Panc1 (cell line): ENCODE data around the gene SIX3. TPM values are rescaled to one million over a fixed set of nuclear protein-coding genes. Genes with fewer than 3 reads are reported as not detected.

Source experiments
- ATAC-seq: fragments of 200-7000 bp; cut with Tn5 transposase; 2 replicates; pipeline ENCODE4 v1.9.1; 2020; ENCODE audit warnings: mild to moderate bottlenecking, moderate library complexity
- BruUV-seq: library from RNA; stranded (reverse); fragments of 400-500 nt; replicated peaks from 2 replicates; lab custom pipeline; 2021; lab: Mats Ljungman, UMichigan
- CTCF ChIA-PET: fragments of 300-600 bp; sonication (Branson Sonifier 250); formaldehyde crosslinking; loops from one replicate; lab custom pipeline; 2022; ENCODE audit warnings: antibody characterized with exemption; lab: Charles Lee
- POLR2A ChIA-PET: fragments of 300-600 bp; sonication (Branson Sonifier 250); formaldehyde crosslinking; loops from one replicate; lab custom pipeline; 2022; ENCODE audit warnings: antibody characterized with exemption; lab: Charles Lee
- DNase-seq: peaks from one replicate; pipeline ENCODE4 v3.0.0-alpha.2; 2010; ENCODE audit warnings: low read depth, low spot score
- H3K27ac ChIP-seq: 2 replicates; pipeline ENCODE4 v1.5.1; 2011; ENCODE audit warnings: mild to moderate bottlenecking, low read length, inconsistent platforms
- H3K27me3 ChIP-seq: fragments of 200-500 bp; sonication (Bioruptor generic); 2 replicates; pipeline ENCODE4 v1.6.0; 2014; ENCODE audit warnings: low read length, inconsistent platforms; ENCODE audit not compliant: control insufficient read depth, insufficient read depth
- H3K36me3 ChIP-seq: fragments of 200-500 bp; sonication (Bioruptor generic); 2 replicates; pipeline ENCODE4 v1.5.1; 2014; ENCODE audit warnings: inconsistent platforms, mild to moderate bottlenecking, low read length, moderate library complexity; ENCODE audit not compliant: control insufficient read depth, insufficient read depth
- H3K4me1 ChIP-seq: 2 replicates; pipeline ENCODE4 v1.5.1; 2011; ENCODE audit warnings: inconsistent platforms, mild to moderate bottlenecking, low read length, moderate library complexity; ENCODE audit not compliant: control insufficient read depth, insufficient read depth
- H3K4me3 ChIP-seq, 2 experiments: 2 replicates each; pipeline ENCODE4 v1.5.1; 2011 to 2012; ENCODE audit warnings: low read depth in 2 of 2, low read length in 2 of 2, mild to moderate bottlenecking in 2 of 2, inconsistent platforms in 1 of 2, moderate library complexity in 1 of 2
- H3K9me3 ChIP-seq: fragments of 200-500 bp; sonication (Bioruptor generic); 2 replicates; pipeline ENCODE4 v1.5.1; 2014; ENCODE audit warnings: low read depth, mild to moderate bottlenecking, inconsistent platforms, low read length, moderate library complexity; ENCODE audit not compliant: control insufficient read depth, insufficient read depth
- POLR2AphosphoS5 ChIP-seq: IDR thresholded peaks from 2 replicates; pipeline ENCODE4 v1.6.1; 2012; ENCODE audit warnings: mild to moderate bottlenecking, low read depth, low read length, moderate library complexity
- SIN3A ChIP-seq: IDR thresholded peaks from 2 replicates; pipeline ENCODE4 v1.6.1; 2012; ENCODE audit warnings: low read depth, mild to moderate bottlenecking, low read length, moderate library complexity, borderline replicate concordance; ENCODE audit not compliant: insufficient read depth
- TCF7L2 ChIP-seq: IDR thresholded peaks from 2 replicates; pipeline ENCODE4 v1.6.1; 2011; ENCODE audit warnings: mild to moderate bottlenecking, low read depth, low read length, inconsistent platforms
- in situ Hi-C: cut with HindIII; loops from 2 replicates; pipeline ENCODE4 v1.10.0; 2016; ENCODE audit warnings: low sequenced_read_pairs, low pct_unique_long_range_greater_than_20kb
- intact Hi-C: fragments of 100-400 bp; cut with micrococcal nuclease; formaldehyde crosslinking; loops from one replicate; pipeline ENCODE4 v1.10.0; 2022; ENCODE audit not compliant: unreplicated experiment
- total RNA-seq: library from RNA; stranded (reverse); gene quantifications from one replicate; pipeline ENCODE4 v1.2.1, GENCODE V29; 2021; ENCODE audit not compliant: unreplicated experiment
- TF ChIP-seq, protein P1 (sequence below): fragments of 450-650 bp; IDR thresholded peaks from 2 replicates; pipeline ENCODE4 v1.5.1; 2017; ENCODE audit warnings: mild to moderate bottlenecking
- TF ChIP-seq, protein P2 (sequence below), 2 experiments: IDR thresholded peaks; 2 replicates each; pipeline ENCODE4 v1.6.1; 2011 to 2012; ENCODE audit warnings: low read depth in 2 of 2, control low read depth in 1 of 2, low read length in 1 of 2, mild to moderate bottlenecking in 1 of 2, moderate library complexity in 1 of 2; ENCODE audit not compliant: insufficient read depth in 1 of 2

The SIX3 gene
- total RNA-seq, 1 experiment from 2014 or later = 0.21 TPM

DNA sequence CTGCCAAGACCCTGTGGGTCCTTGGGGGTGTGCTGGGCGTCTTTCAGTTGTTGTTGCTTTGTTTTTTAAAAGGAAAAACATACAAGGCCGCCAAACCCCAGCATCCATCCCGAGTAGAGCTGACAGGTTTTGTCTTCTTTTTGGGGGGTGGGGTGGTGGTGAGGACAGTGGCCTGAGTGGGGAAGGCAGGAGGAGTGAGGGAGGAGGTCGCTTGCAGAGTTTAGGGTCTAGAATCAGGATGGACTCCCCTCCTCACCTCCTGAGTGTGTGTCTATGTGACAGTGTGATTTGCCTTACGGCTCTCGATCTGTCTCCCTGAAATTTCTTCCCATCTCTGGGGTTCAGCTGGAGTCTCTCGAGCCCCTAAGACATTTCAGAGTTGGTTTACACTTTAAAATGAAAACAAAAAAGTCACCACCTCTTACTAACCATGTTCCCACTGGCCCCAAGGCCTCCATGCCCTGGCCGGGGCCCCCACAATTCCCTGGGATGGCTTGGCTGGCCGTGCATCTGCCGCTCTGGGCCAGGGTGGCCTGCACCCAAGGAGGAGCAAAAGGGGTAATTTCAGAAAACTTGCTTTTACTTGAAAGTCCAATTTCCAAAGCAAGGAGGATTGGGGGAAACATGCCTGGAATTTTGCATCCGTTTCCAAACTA lies 5.0 kb downstream of the SIX3 start:
- no peaks in the 10 kb centered on the region for H3K36me3 ChIP-seq
- ChIA-PET CTCF (no interaction called here), POLR2A (no interaction called here)
- intact Hi-C loops (no loop called here), in situ Hi-C loops (no loop called here)
- no peaks in the 10 kb centered on the region for H3K4me1 ChIP-seq
- no peaks in the 10 kb centered on the region for H3K9me3 ChIP-seq
- H3K4me3 ChIP-seq = no peak overlapping the region
- H3K27ac ChIP-seq = no peak overlapping the region
- TF ChIP-seq POLR2AphosphoS5 (no peak), TCF7L2 (no peak), SIN3A (no peak)
- TF ChIP-seq, protein P1, sequence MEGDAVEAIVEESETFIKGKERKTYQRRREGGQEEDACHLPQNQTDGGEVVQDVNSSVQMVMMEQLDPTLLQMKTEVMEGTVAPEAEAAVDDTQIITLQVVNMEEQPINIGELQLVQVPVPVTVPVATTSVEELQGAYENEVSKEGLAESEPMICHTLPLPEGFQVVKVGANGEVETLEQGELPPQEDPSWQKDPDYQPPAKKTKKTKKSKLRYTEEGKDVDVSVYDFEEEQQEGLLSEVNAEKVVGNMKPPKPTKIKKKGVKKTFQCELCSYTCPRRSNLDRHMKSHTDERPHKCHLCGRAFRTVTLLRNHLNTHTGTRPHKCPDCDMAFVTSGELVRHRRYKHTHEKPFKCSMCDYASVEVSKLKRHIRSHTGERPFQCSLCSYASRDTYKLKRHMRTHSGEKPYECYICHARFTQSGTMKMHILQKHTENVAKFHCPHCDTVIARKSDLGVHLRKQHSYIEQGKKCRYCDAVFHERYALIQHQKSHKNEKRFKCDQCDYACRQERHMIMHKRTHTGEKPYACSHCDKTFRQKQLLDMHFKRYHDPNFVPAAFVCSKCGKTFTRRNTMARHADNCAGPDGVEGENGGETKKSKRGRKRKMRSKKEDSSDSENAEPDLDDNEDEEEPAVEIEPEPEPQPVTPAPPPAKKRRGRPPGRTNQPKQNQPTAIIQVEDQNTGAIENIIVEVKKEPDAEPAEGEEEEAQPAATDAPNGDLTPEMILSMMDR = no peak
- TF ChIP-seq, protein P2, sequence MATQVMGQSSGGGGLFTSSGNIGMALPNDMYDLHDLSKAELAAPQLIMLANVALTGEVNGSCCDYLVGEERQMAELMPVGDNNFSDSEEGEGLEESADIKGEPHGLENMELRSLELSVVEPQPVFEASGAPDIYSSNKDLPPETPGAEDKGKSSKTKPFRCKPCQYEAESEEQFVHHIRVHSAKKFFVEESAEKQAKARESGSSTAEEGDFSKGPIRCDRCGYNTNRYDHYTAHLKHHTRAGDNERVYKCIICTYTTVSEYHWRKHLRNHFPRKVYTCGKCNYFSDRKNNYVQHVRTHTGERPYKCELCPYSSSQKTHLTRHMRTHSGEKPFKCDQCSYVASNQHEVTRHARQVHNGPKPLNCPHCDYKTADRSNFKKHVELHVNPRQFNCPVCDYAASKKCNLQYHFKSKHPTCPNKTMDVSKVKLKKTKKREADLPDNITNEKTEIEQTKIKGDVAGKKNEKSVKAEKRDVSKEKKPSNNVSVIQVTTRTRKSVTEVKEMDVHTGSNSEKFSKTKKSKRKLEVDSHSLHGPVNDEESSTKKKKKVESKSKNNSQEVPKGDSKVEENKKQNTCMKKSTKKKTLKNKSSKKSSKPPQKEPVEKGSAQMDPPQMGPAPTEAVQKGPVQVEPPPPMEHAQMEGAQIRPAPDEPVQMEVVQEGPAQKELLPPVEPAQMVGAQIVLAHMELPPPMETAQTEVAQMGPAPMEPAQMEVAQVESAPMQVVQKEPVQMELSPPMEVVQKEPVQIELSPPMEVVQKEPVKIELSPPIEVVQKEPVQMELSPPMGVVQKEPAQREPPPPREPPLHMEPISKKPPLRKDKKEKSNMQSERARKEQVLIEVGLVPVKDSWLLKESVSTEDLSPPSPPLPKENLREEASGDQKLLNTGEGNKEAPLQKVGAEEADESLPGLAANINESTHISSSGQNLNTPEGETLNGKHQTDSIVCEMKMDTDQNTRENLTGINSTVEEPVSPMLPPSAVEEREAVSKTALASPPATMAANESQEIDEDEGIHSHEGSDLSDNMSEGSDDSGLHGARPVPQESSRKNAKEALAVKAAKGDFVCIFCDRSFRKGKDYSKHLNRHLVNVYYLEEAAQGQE (IDR thresholded peaks at IDR 0.05; ENCODE audit: insufficient read depth in 1 of 2, low read depth in 2 of 2, low read length in 1 of 2) = no peak
- BruUV-seq = no TSS peak
- DNase-seq (no peak), ATAC-seq (no peak)
- no peaks in the 10 kb centered on the region for H3K27me3 ChIP-seq

DNA sequence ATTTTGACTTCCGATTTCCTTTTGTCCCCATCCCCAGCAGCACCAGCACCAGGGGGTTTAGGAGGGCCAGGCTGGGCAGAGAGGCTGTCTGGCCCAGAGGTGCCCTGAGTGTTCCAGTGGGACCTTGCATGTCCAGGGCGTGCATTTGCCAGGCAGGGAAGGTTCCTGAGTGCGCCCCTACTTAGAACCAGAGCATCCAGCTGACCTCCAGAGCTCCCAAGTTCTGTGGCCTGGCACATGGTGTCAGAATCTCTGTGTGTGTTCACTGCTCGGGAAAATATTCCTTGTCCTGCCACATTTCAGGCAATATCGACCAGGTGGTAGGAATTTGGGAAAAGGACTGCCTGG lies 5.5 kb downstream of the SIX3 start:
- no peak overlapping the region for H3K27ac ChIP-seq
- H3K4me3 ChIP-seq = no peak overlapping the region
- intact Hi-C loops = no loop called here
- H3K27me3 ChIP-seq = no peaks in the 10 kb centered on the region
- ATAC-seq (no peak), DNase-seq (no peak)
- no peaks in the 10 kb centered on the region for H3K36me3 ChIP-seq
- ChIA-PET CTCF (no interaction called here), POLR2A (no interaction called here)
- no peak for TF ChIP-seq TCF7L2
- TF ChIP-seq, protein P2 (IDR thresholded peaks at IDR 0.05; ENCODE audit: insufficient read depth in 1 of 2, low read depth in 2 of 2, low read length in 1 of 2) = no peak
- TF ChIP-seq SIN3A = no peak
- H3K9me3 ChIP-seq = no peaks in the 10 kb centered on the region
- BruUV-seq = no TSS peak
- in situ Hi-C loops = no loop called here
- H3K4me1 ChIP-seq = no peaks in the 10 kb centered on the region
